ENCODE data around the gene SCAMP2.

The SCAMP2 gene

DNA sequence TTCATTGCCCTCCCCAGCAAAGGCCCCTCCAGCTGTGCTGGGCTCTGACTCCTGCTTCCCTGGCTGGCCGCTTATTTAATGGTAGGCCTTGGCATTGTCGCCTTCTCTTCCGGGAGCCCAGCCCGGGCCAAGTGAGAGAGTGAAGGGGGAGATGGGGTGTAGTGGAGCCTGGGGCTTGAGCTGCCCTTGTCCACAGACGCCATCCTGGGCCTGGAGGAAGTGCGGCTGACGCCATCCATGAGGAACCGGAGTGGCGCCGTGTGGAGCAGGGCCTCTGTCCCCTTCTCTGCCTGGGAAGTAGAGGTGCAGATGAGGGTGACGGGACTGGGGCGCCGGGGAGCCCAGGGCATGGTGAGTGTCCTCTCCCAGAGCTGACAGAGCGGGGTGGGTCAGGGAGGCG, 57.2 kb downstream of the SCAMP2 start:
- no peak for DNase-seq

DNA sequence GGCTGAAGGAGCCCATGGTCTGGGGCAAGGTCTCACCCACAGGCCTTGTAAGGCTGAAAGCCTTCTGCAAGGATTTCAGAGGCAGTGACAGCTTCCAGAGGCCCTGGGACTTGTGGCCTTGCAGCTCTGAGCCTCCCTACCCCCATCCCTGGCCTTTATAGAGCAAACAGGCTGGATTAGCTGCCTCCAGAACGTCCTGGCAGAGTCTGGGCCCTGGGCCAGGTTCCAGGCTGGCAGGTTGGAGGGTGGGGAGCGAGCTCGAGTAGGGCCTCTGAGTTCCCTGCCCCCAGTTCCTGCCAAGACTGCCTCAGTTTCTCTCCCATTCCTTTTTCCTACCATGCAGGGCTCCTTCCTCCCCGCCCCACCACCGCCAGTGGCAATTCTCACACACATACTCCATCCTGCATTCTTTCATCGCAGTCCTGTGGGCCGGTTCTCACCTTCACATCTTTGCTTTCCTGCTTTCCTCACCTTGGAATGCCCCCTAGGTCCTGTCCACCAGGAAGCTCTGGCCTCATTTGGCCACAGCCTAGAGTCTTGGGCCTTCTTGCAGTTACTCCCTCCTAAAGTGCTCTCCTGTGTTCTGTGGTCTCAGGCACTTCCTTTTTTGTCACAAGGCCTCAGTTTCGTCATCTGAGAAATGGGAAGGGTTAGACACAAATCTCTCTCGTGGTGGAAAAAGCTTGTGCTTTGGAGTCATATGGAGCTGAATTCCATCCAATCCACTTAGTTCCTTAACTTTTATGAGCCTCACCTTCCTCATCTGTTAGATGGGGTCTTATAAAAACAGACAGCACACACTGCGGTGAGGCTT, 57.8 kb downstream of the SCAMP2 start:
- no peak for DNase-seq

DNA sequence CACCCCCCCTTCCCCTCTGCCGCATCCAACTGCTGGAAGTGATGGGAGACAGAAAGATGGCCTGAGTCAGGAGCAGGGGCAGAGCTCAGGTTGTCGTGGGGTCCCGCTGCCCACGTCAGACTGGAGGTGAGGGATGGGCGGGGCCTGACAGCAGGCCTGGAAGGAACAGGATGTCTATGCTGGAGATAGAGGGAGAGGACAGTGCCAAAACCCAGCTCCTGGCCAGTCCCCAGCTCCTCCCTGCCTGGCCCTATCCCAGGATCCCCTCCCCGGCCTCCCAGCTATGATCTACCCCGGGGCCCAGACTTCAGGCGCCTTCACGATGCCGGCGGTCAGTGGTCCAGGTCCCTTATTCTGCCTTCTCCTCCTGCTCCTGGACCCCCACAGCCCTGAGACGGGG, 60.6 kb downstream of the SCAMP2 start, which contains the start of gene LMAN1L:
TSS of gene LMAN1L (plus strand) at position 303 of the 400 bp plus-strand sequence. CDS start at position 323, 20 bp downstream.
- DNase-seq = no peak

DNA sequence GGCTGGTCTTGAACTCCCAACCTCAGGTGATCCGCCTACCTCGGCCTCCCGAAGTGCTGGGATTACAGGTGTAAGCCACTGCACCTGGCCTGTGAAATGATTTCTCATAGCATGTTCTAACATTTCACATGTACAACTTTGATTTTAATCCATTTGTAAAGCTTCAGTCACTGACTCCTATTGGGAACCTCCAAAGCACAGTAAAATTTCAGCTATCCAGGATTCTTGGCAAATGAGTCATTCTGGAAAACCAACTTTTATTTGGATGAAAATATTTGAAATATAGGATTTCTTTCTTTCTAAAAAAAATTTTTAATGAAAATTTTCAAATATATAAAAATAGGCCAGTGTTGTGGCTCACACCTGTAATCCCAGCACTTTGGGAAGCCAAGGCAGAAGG, 63.2 kb downstream of the SCAMP2 start:
- DNase-seq = no peak

DNA sequence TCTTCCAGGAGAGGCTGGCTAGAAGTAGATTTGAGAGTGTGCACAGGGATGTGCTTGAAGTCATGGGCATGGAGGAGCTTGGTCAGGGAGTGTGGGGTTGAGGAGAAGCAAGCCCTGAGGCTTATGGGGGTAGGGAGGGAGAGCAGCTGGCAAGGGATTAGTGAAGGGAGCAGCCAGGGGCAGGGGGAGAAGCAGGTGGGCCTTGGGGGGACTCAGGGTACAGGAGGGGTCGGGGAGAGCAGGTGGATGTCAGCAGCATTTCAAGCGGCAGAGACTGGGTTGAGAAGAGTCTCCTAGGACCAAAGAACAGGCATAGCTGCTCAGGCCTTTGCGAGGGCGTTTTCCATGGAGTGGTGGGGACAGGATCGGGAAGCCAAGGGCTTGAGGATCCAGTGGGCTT, 63.9 kb downstream of the SCAMP2 start:
- no peak for DNase-seq

DNA sequence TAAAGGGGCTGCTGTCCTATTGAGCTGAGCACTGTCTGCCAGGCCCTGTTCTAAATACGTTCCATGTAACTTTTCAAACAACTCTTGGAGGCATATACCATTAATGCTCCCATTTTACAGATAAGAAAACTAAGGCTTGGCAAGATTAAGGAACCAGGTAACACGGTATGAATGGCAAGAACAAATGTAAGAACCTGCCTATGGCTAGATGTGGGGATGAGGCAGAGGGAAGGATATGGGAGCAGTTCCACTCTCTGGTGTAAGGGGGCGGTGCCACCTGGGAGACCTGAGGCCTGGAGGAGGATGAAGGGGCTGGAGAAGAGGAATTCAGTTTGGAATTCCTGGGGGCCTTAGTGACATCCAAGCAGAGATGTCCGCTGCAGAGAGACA, 64.3 kb downstream of the SCAMP2 start:
- no peak for DNase-seq

DNA sequence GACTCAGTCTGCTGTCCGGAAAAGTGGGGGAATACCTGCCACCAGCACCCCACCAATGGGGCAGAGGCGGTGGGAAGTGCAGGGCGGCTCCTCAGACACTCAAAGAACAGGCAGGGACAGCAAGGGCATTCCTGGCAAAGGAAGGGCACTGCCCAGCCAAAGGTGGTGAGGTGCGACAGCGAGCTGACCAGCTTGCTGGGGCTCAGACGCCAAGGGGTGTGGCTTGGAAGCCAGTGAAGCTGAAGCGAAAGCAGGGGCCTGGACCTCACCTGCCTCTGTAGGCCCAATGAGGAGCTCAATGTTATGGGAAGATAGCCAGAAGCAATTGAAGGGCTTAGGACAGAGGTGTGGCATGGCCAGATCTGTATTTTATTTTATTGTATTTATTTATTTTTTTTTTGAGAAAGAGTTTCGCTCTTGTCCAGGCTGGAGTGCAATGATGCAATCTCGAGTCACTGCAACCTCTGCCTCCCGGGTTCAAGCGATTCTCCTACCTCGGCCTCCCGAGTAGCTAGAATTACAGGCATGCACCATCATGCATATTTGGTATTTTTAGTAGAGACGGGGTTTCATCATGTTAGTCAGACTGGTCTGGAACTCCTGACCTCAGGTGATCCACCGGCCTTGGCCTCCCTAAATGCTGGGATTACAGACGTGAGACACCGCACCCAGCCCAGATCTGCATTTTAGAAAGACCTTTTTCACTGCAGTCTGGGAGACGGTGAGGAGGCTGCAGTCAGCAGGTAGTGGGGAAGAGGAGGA, 64.9 kb downstream of the SCAMP2 start:
- DNase-seq = no peak

DNA sequence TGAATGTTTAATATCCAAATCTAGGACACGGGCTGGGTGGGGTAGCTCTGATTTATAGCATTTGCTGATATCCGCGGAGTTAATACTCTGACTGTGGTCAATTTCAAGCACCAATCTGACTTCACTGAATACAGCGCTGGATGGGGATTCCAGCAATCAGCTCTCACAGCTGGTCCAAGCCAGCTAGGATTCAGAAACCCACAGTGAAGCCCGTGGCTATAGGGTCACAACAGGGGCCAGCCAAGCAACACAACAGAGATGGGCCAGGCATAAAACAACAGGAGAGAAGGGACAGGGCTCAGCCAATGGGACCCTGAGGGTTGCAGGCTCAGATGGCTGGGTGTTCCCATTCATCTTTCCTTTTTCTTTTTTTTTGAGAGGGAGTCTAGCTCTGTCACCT, 65.9 kb downstream of the SCAMP2 start:
- no peak for DNase-seq

DNA sequence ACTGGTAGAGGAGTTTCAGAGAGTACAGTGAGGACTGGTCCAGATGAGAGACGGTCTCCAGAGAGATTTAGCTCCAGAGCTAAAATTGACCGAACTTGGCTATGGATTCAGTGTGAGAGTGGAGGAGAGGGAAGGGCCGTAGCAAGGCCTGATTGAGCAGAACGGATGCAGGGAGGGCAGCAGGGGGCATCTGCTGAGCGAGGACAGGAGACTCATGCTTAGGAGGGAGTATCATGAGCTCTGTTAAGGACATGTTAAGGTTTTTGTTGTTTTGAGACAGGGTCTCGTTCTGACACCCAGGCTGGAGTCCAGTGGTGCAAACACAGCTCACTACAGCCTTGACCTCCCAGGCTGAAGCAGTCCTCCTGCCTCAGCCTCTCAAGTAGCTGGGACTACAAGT, 68.2 kb downstream of the SCAMP2 start:
- no peak for DNase-seq

DNA sequence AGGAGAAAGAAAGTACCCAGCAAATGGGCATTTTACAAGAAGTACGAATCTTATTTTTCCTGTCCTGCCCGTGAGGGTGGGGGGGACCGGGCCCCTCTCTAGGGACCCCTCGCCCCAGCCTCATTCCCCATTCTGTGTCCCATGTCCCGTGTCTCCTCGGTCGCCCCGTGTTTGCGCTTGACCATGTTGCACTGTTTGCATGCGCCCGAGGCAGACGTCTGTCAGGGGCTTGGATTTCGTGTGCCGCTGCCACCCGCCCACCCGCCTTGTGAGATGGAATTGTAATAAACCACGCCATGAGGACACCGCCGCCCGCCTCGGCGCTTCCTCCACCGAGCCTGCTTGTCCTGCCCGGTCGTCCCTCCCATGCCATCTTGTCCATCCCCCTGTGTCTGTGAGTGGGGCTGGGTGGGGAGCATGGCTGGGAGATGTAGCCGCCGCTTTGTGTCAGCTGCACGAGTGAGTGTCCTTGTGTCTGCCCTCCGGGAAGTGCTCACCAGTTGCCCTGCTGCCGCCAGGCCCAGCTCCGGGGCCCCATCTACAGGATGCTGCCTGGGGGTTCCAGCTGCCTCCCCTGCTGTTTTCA, 70.2 kb downstream of the SCAMP2 start:
- DNase-seq = no peak

DNA sequence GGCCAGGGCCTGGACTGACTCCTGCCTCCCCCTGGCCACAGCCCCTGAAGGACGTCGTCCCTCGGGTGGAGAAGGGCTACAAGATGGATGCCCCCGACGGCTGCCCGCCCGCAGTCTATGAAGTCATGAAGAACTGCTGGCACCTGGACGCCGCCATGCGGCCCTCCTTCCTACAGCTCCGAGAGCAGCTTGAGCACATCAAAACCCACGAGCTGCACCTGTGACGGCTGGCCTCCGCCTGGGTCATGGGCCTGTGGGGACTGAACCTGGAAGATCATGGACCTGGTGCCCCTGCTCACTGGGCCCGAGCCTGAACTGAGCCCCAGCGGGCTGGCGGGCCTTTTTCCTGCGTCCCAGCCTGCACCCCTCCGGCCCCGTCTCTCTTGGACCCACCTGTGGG, 70.9 kb downstream of the SCAMP2 start:
- no peak for DNase-seq

DNA sequence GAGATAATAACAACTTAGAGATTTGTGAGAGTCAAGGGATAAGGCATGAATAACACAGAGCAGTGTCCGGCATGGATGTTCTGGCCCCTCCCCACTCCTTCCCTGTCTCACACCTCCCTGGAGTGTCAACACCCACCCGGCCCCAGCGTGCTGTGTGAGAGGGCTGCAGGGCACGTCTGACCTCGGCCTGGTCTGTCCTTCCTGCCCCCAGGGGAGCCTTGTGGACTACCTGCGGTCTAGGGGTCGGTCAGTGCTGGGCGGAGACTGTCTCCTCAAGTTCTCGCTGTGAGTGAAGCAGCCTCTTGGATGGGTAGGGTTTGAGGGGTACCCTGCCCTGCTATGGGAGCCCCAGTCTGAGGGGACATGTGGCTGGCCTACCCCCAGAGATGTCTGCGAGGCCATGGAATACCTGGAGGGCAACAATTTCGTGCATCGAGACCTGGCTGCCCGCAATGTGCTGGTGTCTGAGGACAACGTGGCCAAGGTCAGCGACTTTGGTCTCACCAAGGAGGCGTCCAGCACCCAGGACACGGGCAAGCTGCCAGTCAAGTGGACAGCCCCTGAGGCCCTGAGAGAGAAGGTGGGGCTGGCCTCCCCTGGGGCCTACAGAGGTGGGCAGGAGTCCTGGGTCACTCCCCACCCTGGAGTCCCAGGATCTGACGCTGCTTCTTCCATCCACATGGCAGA, 71.7 kb downstream of the SCAMP2 start:
- no peak for DNase-seq

DNA sequence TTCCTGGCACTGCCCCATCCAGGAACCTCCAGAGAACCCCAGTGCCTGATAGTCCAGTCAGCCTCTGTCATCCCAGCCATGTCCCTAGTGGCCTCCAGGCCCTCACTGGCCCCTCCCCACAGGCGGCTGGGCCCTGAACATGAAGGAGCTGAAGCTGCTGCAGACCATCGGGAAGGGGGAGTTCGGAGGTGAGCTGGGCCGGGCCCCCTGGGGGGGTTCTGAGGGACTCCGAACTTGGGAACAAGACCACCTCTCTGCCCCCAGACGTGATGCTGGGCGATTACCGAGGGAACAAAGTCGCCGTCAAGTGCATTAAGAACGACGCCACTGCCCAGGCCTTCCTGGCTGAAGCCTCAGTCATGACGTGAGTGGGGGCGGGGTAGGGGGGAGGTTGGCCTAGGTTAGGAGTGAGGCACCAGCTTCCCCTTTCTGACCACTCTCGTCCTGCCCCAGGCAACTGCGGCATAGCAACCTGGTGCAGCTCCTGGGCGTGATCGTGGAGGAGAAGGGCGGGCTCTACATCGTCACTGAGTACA, 72.5 kb downstream of the SCAMP2 start:
- no peak for DNase-seq

DNA sequence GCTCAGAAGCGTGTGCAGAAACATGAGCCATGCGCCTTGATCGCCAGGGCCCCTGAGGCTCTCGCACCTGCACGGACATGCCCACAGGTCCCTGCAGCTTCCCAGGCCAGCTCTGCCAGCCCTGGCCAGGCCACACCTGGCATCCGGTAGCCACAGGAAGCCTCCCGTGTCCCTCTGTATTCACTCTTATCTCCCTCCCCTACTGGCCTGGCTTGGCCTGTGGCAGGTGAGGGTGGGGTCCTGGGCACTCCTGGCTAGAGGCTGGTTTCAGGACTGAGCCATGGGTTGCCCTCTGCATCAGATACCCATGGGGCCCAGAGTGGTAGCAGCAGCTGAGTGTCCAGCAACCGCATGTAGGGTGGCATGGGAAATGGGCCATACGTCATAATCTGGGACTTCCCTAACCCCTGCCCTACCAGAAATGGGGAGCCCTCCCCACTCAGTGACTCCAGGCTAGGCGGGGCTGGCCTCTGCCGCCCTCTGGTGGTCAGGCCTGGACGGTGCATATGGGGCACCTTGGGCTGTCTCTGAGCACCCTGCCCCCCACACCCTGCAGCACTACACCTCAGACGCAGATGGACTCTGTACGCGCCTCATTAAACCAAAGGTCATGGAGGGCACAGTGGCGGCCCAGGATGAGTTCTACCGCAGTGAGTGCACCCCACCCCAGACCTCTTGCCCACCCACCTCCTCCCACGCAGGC, 73.2 kb downstream of the SCAMP2 start:
- peak; percentile 69 for DNase-seq

DNA sequence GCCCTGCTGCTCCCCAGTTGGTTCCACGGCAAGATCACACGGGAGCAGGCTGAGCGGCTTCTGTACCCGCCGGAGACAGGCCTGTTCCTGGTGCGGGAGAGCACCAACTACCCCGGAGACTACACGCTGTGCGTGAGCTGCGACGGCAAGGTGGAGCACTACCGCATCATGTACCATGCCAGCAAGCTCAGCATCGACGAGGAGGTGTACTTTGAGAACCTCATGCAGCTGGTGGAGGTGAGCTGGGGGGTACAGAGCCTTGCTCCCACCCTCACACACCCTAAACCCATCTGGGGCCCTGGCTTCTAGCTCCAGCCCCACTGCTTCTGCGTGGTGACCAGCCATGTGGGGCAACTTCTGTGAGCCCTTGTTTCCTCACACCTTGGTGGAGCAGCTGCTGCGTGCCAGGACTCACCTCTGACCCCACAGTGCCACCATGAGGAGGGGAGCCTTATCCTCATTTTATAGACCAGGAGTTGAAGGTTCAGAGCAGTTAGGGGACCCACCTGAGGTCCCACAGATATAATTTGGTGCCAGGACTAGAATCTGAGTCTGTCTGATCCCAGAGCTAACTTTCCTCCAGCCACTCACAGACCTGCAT, 73.8 kb downstream of the SCAMP2 start:
- DNase-seq = no peak

DNA sequence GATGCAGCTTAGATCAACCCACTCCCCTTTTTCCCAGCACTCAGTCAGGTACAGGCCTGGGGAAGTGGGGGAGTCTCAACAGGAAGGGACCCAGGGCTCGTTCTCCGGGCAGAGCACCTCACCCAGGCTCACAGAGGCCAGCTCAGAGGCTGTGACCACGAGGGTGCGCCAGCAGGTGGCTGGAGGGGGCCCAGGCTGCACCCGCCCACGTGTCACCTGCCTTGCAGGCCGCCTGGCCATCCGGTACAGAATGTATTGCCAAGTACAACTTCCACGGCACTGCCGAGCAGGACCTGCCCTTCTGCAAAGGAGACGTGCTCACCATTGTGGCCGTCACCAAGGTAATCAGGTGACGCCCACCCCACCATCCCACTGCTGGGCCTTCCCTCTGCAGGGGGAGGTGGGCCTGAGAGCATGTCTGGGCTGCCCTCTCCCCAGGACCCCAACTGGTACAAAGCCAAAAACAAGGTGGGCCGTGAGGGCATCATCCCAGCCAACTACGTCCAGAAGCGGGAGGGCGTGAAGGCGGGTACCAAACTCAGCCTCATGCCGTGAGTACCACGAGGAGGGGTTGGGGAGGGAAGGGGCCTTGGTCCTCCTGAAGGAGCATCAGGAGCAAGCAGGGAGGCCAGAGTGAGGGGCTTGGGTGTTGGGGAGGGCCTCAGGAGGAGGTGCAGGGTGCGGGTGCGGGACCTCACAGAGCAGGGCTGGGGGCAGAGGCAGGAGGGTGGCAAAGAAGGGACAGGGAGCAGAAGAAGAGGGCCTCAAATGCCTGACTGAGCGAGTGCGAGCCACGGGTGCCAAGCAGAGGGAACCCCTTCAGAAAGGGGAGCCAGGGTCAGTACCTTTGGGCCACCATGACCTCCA, 74.5 kb downstream of the SCAMP2 start:
- DNase-seq = no peak

DNA sequence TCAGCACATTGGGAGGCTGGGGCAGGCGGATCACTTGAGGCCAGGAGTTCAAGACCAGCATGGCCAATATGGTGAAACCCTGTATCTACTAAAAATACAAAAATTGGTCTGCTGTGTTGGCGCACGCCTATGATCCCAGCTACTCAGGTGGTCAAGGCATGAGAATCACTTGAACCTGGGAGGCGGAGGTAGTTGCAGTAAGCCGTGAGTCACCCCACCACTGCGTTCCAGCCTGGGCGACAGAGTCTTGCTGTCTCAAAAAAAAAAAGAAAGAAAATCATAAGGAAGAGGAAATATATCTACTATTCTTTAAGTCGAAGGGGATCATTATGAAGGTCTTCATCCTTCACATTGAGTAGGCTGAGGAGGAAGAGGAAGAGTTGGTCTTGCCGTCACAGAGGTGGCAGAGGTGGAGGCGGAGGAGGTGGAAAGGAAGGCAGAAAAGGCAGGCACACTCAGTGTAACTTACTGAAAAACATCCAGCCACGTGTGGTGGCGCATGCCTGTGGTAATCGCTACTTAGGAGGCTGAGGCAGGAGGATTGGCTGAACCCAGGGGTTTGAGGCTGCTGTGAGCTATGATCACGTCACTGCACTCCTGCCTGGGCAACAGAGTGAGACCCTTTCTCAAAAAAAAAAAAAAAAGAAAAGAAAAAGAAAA, 77.1 kb downstream of the SCAMP2 start:
- no peak for DNase-seq

DNA sequence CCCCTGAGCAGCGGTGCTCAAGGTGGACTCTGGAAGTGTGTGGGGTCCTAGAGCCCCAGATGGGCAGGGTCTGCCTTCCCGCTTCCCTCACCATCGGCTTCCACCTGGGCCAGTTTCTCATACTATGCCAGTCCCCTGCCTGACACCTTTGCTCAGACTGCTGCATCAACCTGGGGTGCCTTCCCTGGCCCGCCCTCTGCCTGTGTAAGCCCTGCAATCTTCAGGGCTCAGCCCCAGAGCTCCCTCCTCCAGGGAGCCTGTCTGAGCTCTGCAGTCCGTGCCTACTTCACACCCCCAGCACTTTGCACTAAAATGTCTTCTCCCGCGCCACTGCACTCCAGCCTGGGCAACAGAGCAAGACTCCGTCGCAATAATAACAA, 78.2 kb downstream of the SCAMP2 start:
- DNase-seq = no peak

DNA sequence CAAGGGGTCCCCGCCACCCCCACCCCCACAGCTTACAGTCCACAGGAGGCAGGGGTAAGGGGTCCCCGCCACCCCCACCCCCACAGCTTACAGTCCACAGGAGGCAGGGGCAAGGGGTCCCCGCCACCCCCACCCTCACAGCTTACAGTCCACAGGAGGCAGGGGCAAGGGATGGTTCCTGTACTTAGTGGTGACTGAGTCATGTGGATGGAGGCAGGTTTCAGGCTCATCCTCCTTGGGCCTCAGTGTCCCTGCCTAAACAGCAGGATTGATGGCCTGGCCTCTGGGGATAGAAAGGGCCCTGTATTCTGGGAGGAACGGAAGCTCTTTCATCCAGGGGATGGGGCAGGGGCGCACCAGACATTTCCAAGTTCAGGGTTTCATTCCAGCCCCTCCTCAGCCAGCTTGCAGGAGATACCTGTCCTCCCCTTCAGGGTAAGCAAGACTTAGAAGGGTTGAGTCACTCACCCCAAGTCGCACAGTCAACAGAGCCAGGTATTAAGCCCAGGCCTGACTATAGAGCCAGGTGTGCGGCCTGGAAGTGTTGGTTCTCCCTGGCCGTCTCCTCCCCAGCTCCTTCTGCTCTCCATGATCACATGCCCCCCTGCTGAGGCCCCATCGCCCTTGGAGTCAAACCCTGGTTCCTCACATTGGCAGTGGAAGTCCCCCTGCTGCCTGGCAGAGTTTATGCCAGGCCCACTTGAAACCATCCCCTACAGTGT, 78.8 kb downstream of the SCAMP2 start:
- DNase-seq = no peak

All from T1000 (cell line).